SK-N-SH (cell line): ENCODE measurements around the gene GALNTL6. TPM values are rescaled to one million over a fixed set of nuclear protein-coding genes. Genes with fewer than 3 reads are reported as not detected.
"Not testable (repeated sequence)": the region's sequence is repeated elsewhere in the genome, so short reads cannot be mapped to it uniquely, and the experiment has no call there.

Source experiments
- CTCF ChIA-PET: fragments of 300-600, 350-600 bp; formaldehyde crosslinking; extraction: SDS; loops from one replicate; lab custom pipeline; 2021; lab: Yijun Ruan, JAX
- POLR2A ChIA-PET: fragments of 350-600 bp; sonication (Branson Sonifier 250); formaldehyde crosslinking; extraction: SDS; loops from one replicate; lab custom pipeline; 2020; ENCODE audit warnings: antibody characterized with exemption, inconsistent platforms; lab: Yijun Ruan, JAX
- DNase-seq: peaks from one replicate; pipeline ENCODE4 v3.0.0; 2012
- H2AFZ ChIP-seq: fragments of 200-600 bp; sonication (generic); 2 replicates; pipeline ENCODE4 v1.8.1; 2016; ENCODE audit warnings: antibody characterized with exemption, mild to moderate bottlenecking, low read depth
- H3F3A ChIP-seq: fragments of 200-600 bp; sonication (generic); replicated peaks from 2 replicates; pipeline ENCODE3; 2016; ENCODE audit warnings: antibody characterized with exemption, mild to moderate bottlenecking; ENCODE audit not compliant: insufficient read depth
- H3K27ac ChIP-seq, 2 experiments: fragments of 200-500 bp in 1 of 2; fragments of 200-600 bp in 1 of 2; sonication (Bioruptor generic) in 1 of 2; sonication (generic), shearing (Covaris generic) in 1 of 2; 2 replicates each; pipeline versions ENCODE4 v1.5.1 to v1.6.1; 2014 to 2016; ENCODE audit warnings: low read depth in 2 of 2, inconsistent platforms in 1 of 2, low read length in 1 of 2, mild to moderate bottlenecking in 1 of 2, mixed read lengths in 1 of 2
- H3K27me3 ChIP-seq: fragments of 200-600 bp; sonication (generic), shearing (Covaris generic); 2 replicates; pipeline ENCODE4 v1.6.1; 2016; ENCODE audit warnings: mixed run types; ENCODE audit not compliant: insufficient read depth
- H3K36me3 ChIP-seq, 2 experiments: fragments of 200-500 bp in 1 of 2; fragments of 200-600 bp in 1 of 2; sonication (Bioruptor generic) in 1 of 2; sonication (generic) in 1 of 2; replicated peaks in 1 of 2; 2 replicates each; pipeline versions ENCODE3 to v1.5.1; 2014 to 2016; ENCODE audit warnings: low read length in 1 of 2, mild to moderate bottlenecking in 1 of 2; ENCODE audit not compliant: insufficient read depth in 2 of 2, control insufficient read depth in 1 of 2
- H3K4me1 ChIP-seq, 2 experiments: fragments of 200-500 bp in 1 of 2; fragments of 200-600 bp in 1 of 2; sonication (Bioruptor generic) in 1 of 2; sonication (generic), shearing (Covaris generic) in 1 of 2; 2 replicates each; pipeline versions ENCODE4 v1.5.1 to v1.6.1; 2014 to 2016; ENCODE audit warnings: low read depth in 1 of 2, low read length in 1 of 2, mixed run types in 1 of 2; ENCODE audit not compliant: insufficient read depth in 2 of 2, control insufficient read depth in 1 of 2
- H3K4me2 ChIP-seq: fragments of 200-600 bp; sonication (generic), shearing (Covaris generic); 2 replicates; pipeline ENCODE4 v1.6.1; 2017; ENCODE audit warnings: mixed run types
- H3K4me3 ChIP-seq, 2 experiments: fragments of 200-500 bp in 1 of 2; fragments of 200-600 bp in 1 of 2; sonication (Bioruptor generic) in 1 of 2; sonication (generic), shearing (Covaris generic) in 1 of 2; 2 replicates each; pipeline versions ENCODE4 v1.5.1 to v1.8.1; 2014 to 2016; ENCODE audit warnings: low read depth in 2 of 2, inconsistent platforms in 1 of 2, low read length in 1 of 2, mild to moderate bottlenecking in 1 of 2, mixed read lengths in 1 of 2, moderate library complexity in 1 of 2
- H3K79me2 ChIP-seq: fragments of 200-600 bp; sonication (generic); 2 replicates; pipeline ENCODE4 v1.8.1; 2017; ENCODE audit warnings: mild to moderate bottlenecking; ENCODE audit not compliant: insufficient read depth
- H3K9ac ChIP-seq: fragments of 200-600 bp; sonication (generic); 2 replicates; pipeline ENCODE4 v1.6.1; 2017; ENCODE audit warnings: mixed run types
- H3K9me2 ChIP-seq: fragments of 200-600 bp; sonication (generic); 2 replicates; pipeline ENCODE4 v1.6.1; 2017; ENCODE audit warnings: mixed run types
- H3K9me3 ChIP-seq: fragments of 200-600 bp; sonication (generic); 2 replicates; pipeline ENCODE4 v1.6.1; 2017; ENCODE audit warnings: mixed run types, mild to moderate bottlenecking, moderate library complexity
- H4K20me1 ChIP-seq: fragments of 200-600 bp; sonication (generic); 2 replicates; pipeline ENCODE4 v1.6.1; 2017; ENCODE audit warnings: mild to moderate bottlenecking, mixed run types; ENCODE audit not compliant: insufficient read depth
- FOXJ3 ChIP-seq: sonication (generic); formaldehyde crosslinking; IDR thresholded peaks from 2 replicates; pipeline ENCODE4 v1.5.1; 2020; ENCODE audit warnings: mild to moderate bottlenecking, missing genetic modification reagents
- FOXM1 ChIP-seq: IDR thresholded peaks from 2 replicates; pipeline ENCODE4 v1.4.0; 2012; ENCODE audit warnings: low read depth, mild to moderate bottlenecking
- JUND ChIP-seq: IDR thresholded peaks from 2 replicates; pipeline ENCODE4 v1.4.0; 2012
- MAX ChIP-seq: IDR thresholded peaks from 2 replicates; pipeline ENCODE4 v1.4.0; 2012; ENCODE audit warnings: low read depth
- NRF1 ChIP-seq: IDR thresholded peaks from 2 replicates; pipeline ENCODE4 v1.6.1; 2012; ENCODE audit warnings: low read depth, mild to moderate bottlenecking, low read length
- RCOR1 ChIP-seq: fragments of 150-350 bp; IDR thresholded peaks from 2 replicates; pipeline ENCODE4 v1.6.1; 2017; ENCODE audit warnings: antibody characterized with exemption, low read length
- RFX5 ChIP-seq: IDR thresholded peaks from 2 replicates; pipeline ENCODE4 v1.6.1; 2012; ENCODE audit warnings: mild to moderate bottlenecking, improper control_type of control experiment, low read length
- SMC3 ChIP-seq: IDR thresholded peaks from 2 replicates; pipeline ENCODE4 v1.6.1; 2012; ENCODE audit warnings: low read depth, low read length, improper control_type of control experiment
- TAF1 ChIP-seq: IDR thresholded peaks from 2 replicates; pipeline ENCODE4 v1.6.1; 2012; ENCODE audit warnings: low read depth, mild to moderate bottlenecking, low read length, moderate library complexity, borderline replicate concordance
- YY1 ChIP-seq: IDR thresholded peaks from 2 replicates; pipeline ENCODE4 v1.4.0; 2012; ENCODE audit warnings: low read depth, mild to moderate bottlenecking
- WGBS: methylation state at CpG from one replicate; pipeline ENCODE4 v1.1.6; 2017; ENCODE audit warnings: low lambda C conversion rate; 5-methylcytosine and 5-hydroxymethylcytosine counted together
- polyA plus RNA-seq, 3 experiments: library from polyadenylated mRNA; depleted of rRNA; stranded (reverse); fragments of >200 nt; gene quantifications; 2 replicates each; pipeline ENCODE4 v1.2.3, GENCODE V29; 2012
- TF ChIP-seq, protein P1 (sequence below): fragments of 200-600 bp; sonication (generic); IDR thresholded peaks from 2 replicates; pipeline ENCODE4 v1.6.1; 2017; ENCODE audit warnings: antibody characterized with exemption, mild to moderate bottlenecking, moderate library complexity
- TF ChIP-seq, protein P2 (sequence below): IDR thresholded peaks from 2 replicates; pipeline ENCODE4 v1.6.1; 2012; ENCODE audit warnings: mild to moderate bottlenecking, low read depth, low read length, moderate library complexity
- TF ChIP-seq, protein P3 (sequence below): IDR thresholded peaks from 2 replicates; pipeline ENCODE4 v1.4.0; 2012; ENCODE audit warnings: low read depth, borderline replicate concordance

GALNTL6 gene
- polyA plus RNA-seq, 1 of the 3 experiments (the other 2 are of a cell fraction), result 0.07 TPM

DNA sequence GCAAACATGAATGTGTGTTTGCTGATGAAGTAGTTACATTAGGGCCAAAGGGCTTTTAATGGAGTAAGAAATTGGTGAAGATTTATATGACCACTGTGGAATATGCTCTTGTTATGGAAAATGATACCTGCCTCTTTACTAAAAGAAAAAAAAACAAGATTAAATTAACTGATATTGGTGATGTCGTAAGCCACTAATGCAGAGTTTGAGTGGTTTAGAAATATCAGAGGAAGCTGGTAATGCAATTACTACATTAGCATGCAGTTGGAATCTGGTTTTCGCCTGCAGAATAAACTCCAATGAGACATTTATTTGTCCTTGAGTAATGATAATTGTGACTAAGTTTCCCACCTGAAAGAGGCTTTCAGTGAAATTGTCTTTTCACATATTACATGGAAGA, 597.9 kb downstream of the GALNTL6 start (continued):
- TF ChIP-seq, protein P1, sequence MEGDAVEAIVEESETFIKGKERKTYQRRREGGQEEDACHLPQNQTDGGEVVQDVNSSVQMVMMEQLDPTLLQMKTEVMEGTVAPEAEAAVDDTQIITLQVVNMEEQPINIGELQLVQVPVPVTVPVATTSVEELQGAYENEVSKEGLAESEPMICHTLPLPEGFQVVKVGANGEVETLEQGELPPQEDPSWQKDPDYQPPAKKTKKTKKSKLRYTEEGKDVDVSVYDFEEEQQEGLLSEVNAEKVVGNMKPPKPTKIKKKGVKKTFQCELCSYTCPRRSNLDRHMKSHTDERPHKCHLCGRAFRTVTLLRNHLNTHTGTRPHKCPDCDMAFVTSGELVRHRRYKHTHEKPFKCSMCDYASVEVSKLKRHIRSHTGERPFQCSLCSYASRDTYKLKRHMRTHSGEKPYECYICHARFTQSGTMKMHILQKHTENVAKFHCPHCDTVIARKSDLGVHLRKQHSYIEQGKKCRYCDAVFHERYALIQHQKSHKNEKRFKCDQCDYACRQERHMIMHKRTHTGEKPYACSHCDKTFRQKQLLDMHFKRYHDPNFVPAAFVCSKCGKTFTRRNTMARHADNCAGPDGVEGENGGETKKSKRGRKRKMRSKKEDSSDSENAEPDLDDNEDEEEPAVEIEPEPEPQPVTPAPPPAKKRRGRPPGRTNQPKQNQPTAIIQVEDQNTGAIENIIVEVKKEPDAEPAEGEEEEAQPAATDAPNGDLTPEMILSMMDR, result no peak
- no peak for TF ChIP-seq FOXM1
- TF ChIP-seq, protein P2, sequence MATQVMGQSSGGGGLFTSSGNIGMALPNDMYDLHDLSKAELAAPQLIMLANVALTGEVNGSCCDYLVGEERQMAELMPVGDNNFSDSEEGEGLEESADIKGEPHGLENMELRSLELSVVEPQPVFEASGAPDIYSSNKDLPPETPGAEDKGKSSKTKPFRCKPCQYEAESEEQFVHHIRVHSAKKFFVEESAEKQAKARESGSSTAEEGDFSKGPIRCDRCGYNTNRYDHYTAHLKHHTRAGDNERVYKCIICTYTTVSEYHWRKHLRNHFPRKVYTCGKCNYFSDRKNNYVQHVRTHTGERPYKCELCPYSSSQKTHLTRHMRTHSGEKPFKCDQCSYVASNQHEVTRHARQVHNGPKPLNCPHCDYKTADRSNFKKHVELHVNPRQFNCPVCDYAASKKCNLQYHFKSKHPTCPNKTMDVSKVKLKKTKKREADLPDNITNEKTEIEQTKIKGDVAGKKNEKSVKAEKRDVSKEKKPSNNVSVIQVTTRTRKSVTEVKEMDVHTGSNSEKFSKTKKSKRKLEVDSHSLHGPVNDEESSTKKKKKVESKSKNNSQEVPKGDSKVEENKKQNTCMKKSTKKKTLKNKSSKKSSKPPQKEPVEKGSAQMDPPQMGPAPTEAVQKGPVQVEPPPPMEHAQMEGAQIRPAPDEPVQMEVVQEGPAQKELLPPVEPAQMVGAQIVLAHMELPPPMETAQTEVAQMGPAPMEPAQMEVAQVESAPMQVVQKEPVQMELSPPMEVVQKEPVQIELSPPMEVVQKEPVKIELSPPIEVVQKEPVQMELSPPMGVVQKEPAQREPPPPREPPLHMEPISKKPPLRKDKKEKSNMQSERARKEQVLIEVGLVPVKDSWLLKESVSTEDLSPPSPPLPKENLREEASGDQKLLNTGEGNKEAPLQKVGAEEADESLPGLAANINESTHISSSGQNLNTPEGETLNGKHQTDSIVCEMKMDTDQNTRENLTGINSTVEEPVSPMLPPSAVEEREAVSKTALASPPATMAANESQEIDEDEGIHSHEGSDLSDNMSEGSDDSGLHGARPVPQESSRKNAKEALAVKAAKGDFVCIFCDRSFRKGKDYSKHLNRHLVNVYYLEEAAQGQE, result no peak

- Histone ChIP-seq H3K4me1 (peaks cover 0 to 7% of the 10 kb centered on the region in 2 experiments; a peak in 2 of 4 replicates), H3K4me2 (no peak overlapping the region), H3K36me3 (no peaks in the 10 kb centered on the region), H3K9ac (no peak overlapping the region), H3K9me3 (no peaks in the 10 kb centered on the region), H2AFZ (no peak overlapping the region), H3F3A (no peaks in the 10 kb centered on the region), H3K27ac (peak overlapping the region in 1 of 2 experiments; percentile 53; a peak in 2 of 4 replicates), H3K79me2 (no peaks in the 10 kb centered on the region), H3K9me2 (no peaks in the 10 kb centered on the region), H3K27me3 (no peaks in the 10 kb centered on the region), H4K20me1 (no peaks in the 10 kb centered on the region), H3K4me3 (no peak overlapping the region)
- no peak for TF ChIP-seq SMC3
- no peak for TF ChIP-seq JUND
- TF ChIP-seq FOXM1, result no peak
- TF ChIP-seq TAF1, result no peak
- TF ChIP-seq, protein P3, sequence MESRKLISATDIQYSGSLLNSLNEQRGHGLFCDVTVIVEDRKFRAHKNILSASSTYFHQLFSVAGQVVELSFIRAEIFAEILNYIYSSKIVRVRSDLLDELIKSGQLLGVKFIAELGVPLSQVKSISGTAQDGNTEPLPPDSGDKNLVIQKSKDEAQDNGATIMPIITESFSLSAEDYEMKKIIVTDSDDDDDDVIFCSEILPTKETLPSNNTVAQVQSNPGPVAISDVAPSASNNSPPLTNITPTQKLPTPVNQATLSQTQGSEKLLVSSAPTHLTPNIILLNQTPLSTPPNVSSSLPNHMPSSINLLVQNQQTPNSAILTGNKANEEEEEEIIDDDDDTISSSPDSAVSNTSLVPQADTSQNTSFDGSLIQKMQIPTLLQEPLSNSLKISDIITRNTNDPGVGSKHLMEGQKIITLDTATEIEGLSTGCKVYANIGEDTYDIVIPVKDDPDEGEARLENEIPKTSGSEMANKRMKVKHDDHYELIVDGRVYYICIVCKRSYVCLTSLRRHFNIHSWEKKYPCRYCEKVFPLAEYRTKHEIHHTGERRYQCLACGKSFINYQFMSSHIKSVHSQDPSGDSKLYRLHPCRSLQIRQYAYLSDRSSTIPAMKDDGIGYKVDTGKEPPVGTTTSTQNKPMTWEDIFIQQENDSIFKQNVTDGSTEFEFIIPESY, result no peak
- TF ChIP-seq, protein P2, result no peak
- TF ChIP-seq RFX5, result no peak
- TF ChIP-seq YY1, result no peak
- no peak for TF ChIP-seq FOXJ3
- no peak for TF ChIP-seq RCOR1
- TF ChIP-seq NRF1, result no peak
- no peak for TF ChIP-seq MAX
- 36% methylated on average over 3 of the region's 3 CpGs for WGBS
- ChIA-PET CTCF (no interaction called here), POLR2A (no interaction called here)
- DNase-seq, result no peak
Measured at GRCh38 chr4:172412851-172413580, 599.8 kb downstream of the GALNTL6 start.

GRCh38 chr4:172428979-172429378, 615.8 kb downstream of the GALNTL6 start:
- CTCF ChIA-PET, DNase-seq, H3F3A ChIP-seq, POLR2A ChIA-PET, H3K27ac ChIP-seq, H3K36me3 ChIP-seq, H3K4me2 ChIP-seq, H3K9me3 ChIP-seq, H4K20me1 ChIP-seq, H3K4me1 ChIP-seq, H3K27me3 ChIP-seq, H3K4me3 ChIP-seq, H2AFZ ChIP-seq, H3K9ac ChIP-seq, H3K79me2 ChIP-seq, H3K9me2 ChIP-seq: not testable (repeated sequence)
- 76% methylated on average over 12 of the region's 12 CpGs for WGBS
